CD4-positive, alpha-beta T cell treated with Interleukin-2 at 100 ng/mL for 4 hours (primary cell): ENCODE results near the gene ZNF407.
"Not testable (repeated sequence)": the region's sequence is repeated elsewhere in the genome, so short reads cannot be mapped to it uniquely, and the experiment has no call there.

ENCODE experiments used
- DNase-seq: peaks from one replicate; pipeline ENCODE4 v3.0.0-alpha.2; 2020; ENCODE audit warnings: low spot score

Gene ZNF407

DNA sequence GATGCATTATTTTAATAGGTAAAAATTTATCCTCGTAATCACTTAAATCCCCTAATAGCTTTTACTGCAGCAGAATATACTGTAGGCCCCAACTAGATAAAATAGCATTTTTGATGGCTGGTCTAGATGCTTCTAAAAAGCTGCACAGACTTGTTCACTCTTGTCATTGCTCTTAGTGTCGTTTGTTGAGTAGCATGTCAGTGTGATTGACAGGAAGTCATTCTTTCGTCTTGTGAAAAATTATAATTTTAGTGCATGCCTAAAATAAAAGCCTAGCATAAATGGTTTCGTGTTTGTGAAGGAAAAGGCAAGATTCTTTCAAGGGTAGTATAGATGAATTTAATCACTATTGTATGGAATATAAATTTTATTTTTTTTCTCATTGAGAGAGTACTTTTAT lies 336.3 kb downstream of the ZNF407 start:
- DNase-seq = no peak

DNA sequence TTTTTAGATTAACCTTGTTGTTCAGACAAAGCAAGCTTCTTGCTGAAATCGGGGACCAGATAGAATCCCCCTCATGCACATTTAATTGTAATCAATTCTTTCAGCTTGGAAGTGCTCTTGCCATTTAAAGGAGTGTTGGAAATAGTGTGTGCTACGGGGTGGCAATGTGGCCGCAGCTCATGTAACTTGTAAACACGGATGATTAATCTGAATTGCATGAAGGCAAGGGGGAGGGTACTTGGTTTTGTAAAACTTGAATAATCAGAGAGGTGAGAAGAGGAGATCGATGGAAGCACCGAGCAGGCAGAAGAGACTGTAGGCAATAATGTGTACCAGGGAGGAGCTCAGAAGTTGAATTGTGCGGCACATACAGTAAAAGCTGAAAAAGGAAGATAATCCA lies 337.8 kb downstream of the ZNF407 start:
- no peak for DNase-seq

DNA sequence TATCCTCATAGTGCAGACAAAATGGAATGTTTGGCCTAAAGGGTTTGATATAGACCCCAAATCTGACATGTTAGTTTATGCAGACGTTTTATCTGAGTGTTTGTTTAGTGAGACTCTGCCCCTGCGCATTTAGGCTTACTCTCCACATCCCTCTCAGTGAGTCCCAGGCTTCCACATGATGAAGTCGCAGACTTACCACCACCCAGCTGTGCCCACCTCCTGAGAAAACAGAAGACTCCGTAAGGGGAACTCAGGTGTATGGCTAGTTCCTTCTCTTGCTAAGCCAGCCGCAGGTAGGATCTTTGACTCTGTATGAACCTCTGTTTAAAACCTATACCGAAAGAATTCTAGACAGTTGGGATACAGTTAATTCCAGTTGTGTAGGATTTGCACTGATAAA lies 338.7 kb downstream of the ZNF407 start:
- no peak for DNase-seq

DNA sequence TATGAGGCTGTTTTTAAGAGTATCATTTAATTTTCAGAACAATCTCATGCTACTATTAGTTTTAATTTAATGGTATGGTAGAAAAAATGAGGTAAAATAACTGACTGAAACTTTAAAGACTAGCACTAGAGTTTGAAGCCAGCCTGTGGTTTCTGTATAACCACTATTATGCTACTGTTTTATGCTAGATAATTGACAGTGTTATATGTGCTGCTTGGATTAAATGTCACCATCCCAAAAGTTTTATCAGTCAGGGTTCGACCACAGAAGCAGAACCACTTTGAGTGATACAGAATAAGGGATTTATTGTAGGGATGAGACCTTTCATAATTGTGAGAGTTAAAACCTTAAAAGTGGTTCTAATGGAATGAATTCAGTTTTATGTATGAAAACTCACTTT lies 339.6 kb downstream of the ZNF407 start:
- DNase-seq = no peak

DNA sequence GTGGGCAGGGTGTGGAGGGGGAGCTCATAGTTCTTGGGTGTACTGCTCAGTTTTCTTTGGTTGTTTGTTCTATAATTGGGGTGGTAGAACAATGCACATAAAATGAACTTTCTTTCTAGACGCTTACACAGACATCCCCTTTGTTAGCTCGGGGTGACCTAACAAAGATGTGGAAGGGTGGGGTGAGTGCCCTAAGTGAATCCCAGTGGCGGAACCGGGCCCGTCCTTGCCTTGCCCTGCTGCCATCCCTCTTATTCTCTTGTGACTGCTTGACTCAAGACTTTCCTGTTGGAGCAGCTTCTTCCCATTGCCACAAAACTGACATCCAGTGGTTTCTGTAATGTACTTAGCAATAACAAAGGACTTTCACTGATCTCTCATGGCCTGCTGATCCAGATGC lies 343.2 kb downstream of the ZNF407 start:
- no peak for DNase-seq

DNA sequence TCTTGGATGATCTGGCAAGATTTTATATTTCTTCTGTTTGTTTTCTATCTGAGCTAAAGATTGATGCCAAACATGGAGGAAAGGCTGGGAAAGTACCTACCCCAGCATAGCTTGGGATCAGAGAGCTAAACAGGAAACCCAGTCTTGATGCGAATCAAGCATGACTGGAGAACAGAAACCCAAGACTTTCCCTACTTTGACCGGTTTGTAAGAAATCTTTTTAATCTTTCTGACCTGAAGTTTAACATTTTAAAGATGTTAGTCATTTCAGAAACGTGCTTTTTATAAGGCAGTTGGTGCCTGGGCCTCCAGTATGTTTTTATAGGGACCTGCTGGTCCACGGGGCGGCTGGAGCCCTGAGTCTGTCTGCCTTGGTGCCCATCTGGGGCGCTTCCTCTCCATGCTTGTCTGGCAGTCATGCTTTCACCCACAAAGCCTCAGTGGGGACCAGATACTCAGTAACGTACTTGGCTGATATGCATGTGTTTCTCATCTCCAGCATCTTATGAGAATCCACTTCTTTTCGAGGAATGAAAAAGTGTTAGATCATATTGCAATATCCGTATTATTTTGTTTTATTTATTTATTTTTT lies 344.7 kb downstream of the ZNF407 start:
- DNase-seq = peak; percentile 32

DNA sequence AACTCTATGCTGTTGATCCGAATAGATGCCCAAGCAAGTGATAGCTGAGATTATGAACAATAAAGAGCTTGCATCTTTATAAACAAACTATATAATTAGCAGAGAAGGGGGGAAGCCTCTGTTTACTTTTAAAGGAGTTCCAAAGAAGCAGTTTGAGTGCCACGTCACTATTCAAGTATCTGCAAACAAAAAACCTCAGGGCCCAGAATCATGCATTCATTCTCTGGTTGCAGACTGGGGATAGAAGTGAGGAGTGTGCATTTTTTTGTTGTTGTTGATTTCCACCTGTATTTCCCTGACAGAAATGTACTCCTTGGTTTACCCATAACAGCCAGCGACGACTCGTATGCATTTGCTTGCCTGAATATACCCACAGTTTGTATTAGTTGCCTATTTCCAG lies 347.0 kb downstream of the ZNF407 start:
- DNase-seq = no peak

DNA sequence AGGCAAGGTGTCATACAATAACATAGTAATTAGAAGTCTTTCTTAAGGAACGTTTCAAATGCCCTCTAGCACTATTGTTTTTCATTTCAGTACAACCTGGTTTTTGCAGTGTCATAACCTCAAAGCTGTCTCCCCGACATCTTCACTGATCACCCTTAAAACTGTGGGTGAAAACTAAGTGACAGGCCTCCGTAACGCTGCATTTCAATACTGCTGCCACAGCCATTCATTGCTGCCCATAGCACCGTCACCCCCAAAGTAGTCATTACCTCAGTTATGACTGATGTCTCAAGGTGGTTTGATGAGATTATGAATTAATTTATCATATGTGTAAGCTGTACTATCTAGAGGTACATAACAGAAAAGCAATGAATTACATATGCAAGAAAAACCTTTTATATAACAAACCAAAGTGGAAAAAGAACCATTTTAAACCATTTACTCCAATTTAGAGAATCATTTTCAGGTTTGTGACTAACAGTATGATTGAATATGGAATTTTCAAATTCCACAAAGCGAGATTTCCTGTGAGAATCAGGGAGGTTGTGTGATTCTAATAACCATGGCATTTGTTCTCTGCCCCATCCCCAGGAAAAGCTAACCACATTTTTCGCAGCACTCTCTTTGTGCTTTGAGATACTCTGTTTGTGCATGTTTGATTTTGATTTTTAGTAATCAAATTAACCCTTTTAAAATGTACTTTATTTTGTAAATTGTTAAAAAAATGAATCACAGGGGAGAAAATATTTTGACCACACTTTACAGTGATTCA lies 348.3 kb downstream of the ZNF407 start:
- DNase-seq = no peak

DNA sequence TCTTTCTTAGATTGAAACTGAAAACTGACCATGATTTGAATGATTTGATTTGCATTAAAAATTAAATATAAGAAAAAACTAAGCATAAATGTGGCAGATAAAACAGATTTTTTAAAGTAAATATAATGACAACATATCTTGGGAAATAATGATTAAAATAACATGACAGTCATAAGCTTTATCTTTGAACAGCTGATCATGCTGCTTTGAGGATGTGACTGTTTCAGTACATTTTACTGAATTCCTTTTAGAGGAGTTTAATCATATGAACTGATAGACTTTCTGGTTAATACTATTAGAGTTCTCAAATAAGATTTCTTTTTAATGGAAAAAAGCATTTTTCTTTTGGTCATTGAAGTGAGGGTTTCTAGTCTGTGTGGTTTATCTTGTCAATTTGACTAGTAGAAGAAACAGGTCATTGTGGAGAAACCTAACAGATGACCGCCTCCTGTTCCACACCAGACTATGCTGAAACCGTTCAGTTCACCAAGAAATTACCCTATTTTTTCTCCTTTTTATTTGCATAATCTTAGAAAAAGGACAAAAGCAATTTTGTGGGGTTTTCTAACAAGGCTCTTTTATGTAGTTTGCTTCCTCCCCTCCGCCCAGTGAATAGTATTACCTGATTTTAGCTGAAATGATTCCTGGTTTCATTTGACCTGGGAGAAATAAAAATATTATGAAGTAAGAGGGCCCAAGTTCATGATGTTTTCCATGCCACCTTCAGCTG lies 349.1 kb downstream of the ZNF407 start:
- no peak for DNase-seq

DNA sequence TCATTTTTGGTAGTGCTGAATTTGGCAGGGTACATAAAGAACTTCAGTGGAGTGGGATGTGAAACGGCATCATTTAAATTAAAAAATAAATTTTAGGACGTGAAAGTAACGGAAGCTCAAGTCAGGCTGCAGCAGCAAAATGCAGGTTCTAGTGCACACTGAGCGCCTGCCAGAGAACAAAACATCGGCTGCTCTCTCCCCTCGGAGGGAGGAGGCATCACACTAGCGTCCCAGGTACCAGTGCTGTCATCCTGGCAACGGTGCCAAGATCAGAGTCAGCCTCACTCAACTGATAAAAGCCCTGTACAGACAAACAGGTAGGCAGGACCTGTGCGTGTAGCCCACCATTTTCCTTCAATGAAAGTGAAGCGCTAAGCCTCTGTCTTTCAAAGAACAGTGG lies 349.7 kb downstream of the ZNF407 start:
- no peak for DNase-seq

DNA sequence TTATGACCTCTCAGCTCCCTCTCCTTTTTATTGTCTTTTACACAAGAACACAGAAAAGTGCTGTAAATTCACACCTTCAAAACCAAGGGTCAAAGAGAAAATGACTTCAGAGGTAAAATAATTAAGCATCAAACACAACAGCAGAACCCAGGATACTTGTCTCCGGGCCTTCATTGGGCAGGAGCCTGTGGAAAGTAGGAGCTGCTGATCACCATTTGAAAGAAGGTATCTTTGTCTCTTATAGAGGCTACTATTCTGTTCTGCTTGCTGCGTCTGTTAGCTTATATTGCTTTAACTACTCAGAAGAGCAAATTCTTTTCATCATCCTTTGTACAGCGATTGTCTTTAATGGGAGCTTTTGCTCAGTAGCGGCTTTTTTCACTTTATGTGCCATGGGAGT lies 350.2 kb downstream of the ZNF407 start:
- no peak for DNase-seq

DNA sequence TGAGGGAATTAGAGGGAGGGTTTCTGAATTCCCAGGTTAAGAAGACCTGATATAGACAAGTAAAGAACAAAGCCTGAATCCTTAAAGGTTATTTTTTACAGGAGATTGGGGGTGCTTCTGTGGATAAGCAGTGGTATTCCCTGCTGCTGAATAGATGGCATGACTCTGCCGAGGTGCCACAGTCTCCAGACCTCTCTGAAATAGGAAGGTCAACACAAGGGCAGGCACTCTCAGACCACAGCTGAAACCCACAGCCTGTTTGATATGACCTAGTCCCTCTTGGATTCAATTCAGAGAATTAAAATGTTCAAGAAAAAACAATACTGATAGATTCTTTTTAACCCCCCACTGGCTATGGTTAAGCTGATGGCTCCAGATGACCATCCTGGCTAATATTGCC lies 351.9 kb downstream of the ZNF407 start:
- DNase-seq = no peak

DNA sequence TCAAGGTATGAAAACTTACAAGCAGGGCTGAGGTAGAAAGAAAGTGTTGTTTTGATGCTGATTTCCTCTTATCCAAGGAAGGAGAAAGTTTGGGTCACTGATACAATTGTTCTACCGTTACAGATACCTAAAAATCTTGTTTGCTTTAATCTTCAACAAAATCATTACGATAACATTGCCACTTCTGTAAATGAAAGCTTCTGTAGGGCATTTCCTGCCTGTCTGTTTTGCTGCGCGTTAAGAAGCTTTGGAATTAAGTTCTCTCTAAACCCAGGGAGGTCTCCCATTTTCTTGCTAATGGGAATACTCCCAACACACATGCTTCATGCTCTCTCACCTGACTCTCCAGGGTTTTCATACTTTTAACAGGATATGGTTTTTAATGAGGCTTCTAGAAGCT lies 352.8 kb downstream of the ZNF407 start:
- DNase-seq = peak; percentile 7

DNA sequence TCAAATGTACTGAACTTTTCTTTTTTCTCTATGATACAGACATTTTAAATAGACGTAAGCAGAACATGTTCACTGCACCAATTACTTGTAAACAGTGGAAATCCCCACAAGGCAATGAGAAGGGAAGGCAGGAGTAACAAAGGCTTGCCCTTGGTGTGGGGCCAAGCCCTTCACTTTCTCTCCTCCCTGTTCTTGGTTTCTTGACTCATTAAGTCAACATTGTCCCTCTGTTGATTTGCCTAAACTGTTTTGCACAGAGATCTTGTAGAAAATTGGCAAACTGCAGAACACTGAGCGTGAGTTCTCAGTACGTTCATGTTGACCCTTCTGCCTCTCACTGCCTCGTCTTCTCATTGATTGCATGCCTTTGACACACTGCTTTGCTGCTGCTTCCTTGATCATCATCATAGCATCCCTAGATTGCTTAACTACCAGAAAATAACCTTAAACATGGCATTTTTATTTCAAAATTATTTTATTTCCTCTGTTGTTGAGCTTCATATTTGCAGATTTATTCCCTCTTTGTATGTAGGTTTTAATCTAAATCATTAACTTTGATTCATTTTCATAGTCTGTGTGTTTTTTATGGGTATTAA lies 353.6 kb downstream of the ZNF407 start:
- peak; percentile 55 for DNase-seq

DNA sequence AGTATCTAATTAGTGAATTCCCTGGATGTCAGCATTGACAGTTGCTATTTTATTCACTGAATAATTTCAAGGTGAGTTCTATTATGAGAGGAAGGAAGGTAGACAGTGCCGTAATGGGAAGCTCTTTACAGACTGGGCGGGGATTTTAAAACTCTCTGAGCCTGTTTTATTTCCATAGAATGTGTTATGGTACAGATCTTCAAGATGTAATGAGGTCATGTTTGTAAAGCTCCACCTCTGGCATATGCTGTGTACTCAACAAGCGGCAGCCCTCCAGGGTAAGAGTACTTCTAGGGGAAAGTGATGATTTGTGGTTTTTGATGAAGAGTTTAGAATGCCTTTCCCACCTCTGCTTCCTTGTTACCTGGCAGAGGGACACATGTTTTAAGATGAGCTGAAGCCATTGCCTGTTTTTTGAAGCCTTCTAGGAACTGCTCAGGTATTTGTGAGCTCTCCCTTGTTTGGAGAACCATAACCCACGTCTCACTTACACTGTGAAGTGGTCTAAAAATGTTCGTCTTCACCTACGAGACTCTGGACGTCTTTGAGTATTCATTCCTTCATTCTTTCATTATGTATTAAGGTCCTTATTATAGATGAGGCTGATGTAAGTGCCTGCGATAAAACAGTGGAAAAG lies 360.0 kb downstream of the ZNF407 start:
- DNase-seq = no peak

DNA sequence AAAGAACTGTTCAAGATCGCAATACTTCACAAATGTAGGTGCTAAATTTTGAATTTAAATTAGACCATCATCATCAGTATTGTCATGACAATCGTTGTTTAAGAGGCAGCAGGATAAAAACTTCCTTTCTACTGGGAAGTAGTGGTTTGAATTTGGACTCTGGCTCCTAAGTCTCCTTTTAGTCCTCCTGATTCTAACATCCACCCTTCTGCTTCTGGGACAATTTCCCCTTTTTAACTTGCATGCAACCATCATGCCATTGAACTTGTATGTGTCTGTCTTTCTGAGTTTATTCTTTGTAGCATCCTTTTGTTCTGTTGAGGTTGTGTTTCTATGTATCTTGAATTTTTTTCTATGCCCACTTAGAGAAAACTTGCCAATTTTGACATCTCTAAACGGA lies 361.5 kb downstream of the ZNF407 start:
- DNase-seq = no peak

DNA sequence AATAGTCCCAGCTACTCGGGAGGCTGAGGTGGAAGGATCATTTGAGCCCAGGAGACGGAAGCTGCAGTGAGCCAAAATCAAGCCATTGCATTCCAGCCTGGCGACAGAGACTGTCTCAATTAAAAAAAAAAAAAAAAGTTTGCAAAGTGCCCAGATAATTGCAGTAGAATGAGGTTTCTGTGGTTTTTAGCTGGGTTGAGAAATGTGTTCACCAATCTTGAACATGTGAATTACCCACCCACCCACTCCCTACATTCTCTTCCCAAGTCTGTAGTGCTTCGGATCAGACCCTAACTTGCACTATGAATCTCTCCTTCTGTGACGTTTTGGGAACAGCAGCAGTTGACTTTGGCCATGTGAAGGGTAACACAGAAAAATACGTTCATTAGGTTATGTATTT lies 363.9 kb downstream of the ZNF407 start:
- DNase-seq = no peak

DNA sequence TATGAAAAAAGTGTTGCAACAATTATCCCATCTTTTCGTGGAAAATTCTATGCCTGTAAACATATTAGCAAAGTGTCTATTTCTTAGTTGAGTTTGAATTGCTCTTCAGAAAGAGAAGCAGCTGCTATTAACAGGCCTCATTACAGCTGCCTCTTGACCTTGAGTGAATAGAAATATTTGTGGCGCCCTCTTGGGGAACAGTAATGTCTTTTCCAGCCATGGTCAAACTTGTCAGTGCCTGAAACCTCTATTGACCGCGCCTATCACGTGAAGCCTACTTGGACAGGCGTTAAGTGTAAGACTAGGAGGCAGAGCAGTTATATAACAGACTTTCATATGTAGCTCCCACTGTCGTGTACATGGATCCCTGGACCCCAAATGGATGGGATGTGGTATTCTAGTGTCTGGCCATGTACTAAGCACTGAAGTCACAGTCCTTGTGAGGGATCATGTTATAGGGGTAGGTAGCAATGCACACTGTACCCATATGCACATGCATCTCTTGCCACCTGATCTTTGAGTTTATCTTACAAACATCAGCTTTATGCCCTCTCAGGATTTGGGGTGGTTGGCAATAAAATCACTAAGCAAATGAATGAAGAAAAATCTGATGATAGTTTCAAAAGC lies 366.3 kb downstream of the ZNF407 start:
- DNase-seq = peak; percentile 21

DNA sequence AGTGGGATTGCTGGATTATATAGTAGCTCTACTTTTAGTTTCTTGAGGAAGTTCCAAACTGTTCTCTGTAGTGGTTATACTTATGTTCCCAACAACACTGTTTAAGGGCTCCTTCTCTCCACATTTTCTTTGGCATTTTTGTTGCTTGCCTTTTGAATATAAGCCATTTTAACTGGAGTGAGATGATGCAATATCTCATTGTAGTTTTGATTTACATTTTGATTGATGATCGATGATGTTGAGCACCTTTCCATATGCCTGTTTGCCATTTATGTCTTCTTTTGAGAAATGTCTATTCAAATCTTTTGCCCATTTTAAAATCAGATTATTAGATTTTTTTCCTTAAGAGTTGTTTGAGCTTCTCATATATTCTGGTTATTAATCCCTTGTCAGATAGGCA lies 368.0 kb downstream of the ZNF407 start:
- DNase-seq = no peak

DNA sequence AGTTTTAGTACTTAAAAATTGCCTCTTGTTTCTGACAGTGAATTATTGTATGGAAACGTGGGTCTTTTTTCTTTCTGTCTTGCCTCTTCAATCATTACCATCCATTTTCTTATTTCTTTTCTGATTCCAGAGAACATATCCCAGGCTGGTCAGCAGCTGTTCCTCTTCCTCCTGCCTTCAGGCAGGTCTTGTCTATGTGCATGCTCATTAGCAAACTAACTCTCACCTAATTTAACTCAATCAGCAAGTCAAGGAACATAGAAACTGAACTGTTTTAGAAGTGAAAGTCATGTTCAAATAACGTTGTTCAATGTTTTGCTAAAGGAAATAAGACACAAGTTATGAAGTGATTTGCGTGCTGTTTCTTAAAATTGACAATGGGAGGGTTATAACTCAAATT lies 369.8 kb downstream of the ZNF407 start:
- no peak for DNase-seq

DNA sequence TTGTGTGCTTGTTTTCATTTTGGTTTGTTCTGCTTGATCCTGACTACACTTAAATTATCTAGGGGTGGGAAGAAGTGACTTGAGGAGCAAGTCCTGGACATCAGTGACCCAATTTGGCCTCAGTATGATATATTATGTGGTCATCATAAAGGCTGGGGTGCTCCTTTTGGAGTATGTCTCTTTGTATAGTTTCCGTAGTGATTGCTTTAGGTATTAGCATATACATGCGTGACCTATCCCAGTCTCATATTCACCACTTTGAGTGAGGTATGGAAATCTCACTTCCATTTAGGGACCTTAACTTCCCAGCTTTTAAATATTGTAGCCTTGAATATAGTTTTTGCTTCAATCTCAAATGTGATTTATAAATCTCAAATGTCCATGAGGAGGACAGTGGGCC lies 370.3 kb downstream of the ZNF407 start:
- no peak for DNase-seq

DNA sequence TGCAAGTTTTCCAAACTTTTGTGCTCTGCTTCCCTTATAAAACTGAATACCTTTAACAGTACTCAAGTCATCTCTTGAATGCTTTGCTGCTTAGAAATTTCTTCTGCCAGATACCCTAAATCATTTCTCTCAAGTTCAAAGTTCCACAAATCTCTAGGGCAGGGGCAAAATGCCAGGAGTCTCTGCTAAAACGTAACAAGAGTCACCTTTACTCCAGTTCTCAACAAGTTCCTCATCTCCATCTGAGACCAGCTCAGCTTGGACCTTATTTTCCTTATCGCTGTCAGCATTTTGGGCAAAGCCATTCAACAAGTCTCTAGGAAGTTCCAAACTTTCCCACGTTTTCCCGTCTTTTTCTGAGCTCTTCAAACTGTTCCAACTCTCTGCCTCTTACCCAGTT lies 373.7 kb downstream of the ZNF407 start:
- not testable (repeated sequence) for DNase-seq
